Choroid plexus epithelial cell (primary cell): ENCODE data around the gene CNTFR.

ENCODE experiments used
- DNase-seq: peaks from one replicate; pipeline ENCODE4 v3.0.0-alpha.2; 2010; ENCODE audit warnings: low read depth
- H3K4me3 ChIP-seq: 2 replicates; pipeline ENCODE4 v1.5.1; 2011; ENCODE audit warnings: low read depth, mild to moderate bottlenecking, control low read depth, low read length, moderate library complexity
- TF ChIP-seq, protein P1 (sequence below): conservative IDR thresholded peaks from 2 replicates; pipeline ENCODE4 v1.5.1; 2011; ENCODE audit warnings: low read depth, mild to moderate bottlenecking, control low read depth, inconsistent platforms, low read length, moderate library complexity

The CNTFR gene

DNA sequence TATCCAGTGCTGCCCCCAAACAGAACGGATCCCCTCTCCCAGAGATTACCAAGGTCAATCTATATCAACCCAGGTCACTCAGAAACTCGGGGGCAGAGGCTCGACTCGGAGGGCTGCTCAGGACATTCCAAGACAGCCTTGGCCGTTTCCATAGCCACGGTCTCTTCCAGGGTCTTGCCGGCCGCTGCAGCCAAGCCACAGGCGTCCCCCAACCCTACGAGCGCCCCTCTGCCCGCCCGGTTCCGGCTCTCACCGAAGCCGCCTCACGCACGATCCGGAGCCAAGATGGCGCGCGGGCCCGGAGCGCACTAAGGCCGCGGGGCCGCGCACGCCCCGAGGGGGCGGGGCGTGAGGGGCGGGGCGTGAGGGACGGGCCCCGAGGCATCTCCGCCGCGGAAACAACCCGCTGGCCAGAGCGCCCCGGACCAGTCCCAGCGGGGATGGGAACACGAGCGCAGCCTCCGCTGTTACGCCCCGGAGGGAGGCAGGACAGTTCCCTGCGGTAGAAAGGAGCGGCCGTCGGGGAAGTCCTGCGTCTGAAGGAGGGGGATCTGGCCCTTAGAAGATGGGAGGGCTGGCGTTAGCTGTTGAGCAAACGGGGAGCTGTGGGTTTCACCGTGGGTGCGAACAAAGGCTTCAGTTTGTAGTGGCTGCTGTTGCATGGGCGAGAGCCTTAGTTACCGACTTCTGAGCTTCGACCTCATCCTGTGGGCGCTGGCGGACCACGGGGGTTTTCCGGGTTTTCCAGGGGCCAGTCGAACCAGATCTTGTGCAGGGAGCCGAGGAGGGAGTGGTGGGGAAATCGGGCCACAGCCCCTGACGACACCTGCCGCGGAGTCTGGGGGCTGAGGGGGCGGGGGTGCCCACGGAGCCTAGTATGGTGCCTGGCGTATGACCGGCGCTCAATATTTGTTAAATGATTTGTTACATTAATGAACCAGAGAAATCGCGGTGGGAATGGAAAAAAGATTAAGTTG is 22.6 kb upstream of the CNTFR start, which contains the start of gene RPP25L:
Gene RPP25L, minus strand, starts transcription at position 287 of the 977 bp plus-strand sequence. CDS start 801 bp downstream, outside the sequence.
- peak within 1 kb of the TSS; percentile 80 for H3K4me3 ChIP-seq
- TF ChIP-seq, protein P1, sequence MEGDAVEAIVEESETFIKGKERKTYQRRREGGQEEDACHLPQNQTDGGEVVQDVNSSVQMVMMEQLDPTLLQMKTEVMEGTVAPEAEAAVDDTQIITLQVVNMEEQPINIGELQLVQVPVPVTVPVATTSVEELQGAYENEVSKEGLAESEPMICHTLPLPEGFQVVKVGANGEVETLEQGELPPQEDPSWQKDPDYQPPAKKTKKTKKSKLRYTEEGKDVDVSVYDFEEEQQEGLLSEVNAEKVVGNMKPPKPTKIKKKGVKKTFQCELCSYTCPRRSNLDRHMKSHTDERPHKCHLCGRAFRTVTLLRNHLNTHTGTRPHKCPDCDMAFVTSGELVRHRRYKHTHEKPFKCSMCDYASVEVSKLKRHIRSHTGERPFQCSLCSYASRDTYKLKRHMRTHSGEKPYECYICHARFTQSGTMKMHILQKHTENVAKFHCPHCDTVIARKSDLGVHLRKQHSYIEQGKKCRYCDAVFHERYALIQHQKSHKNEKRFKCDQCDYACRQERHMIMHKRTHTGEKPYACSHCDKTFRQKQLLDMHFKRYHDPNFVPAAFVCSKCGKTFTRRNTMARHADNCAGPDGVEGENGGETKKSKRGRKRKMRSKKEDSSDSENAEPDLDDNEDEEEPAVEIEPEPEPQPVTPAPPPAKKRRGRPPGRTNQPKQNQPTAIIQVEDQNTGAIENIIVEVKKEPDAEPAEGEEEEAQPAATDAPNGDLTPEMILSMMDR, result no peak
- peak; percentile 84 for DNase-seq

DNA sequence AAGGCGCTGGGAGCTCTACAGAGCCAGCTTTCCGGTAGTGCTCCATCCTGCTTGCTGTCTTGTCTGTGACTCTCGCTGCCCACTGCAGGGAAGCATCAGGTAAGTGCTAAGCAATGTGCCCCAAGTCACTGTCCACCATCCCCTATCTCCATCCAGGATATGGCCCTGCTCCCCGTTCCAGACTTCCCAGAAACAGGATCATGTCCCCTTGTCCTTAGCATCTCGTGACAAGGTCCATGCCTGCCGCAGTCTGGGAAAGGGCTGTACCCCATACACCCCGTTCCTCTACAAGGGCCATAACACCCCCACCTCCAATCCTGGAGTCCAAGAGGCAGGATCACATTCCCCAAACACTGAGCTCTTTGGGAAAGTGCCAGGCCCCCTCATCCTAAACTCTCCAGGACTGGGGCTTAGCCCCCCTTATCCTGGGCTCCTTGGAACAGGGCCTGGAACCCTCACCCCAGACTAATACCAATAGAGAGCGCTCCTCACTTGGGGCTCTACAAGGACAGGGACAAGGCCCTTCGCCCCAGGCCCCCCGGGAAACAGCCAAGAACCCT is 21.8 kb upstream of the CNTFR start:
- TF ChIP-seq, protein P1, result peak; percentile 3
- no peak for DNase-seq
- peak overlapping the region; percentile 80 for H3K4me3 ChIP-seq

DNA sequence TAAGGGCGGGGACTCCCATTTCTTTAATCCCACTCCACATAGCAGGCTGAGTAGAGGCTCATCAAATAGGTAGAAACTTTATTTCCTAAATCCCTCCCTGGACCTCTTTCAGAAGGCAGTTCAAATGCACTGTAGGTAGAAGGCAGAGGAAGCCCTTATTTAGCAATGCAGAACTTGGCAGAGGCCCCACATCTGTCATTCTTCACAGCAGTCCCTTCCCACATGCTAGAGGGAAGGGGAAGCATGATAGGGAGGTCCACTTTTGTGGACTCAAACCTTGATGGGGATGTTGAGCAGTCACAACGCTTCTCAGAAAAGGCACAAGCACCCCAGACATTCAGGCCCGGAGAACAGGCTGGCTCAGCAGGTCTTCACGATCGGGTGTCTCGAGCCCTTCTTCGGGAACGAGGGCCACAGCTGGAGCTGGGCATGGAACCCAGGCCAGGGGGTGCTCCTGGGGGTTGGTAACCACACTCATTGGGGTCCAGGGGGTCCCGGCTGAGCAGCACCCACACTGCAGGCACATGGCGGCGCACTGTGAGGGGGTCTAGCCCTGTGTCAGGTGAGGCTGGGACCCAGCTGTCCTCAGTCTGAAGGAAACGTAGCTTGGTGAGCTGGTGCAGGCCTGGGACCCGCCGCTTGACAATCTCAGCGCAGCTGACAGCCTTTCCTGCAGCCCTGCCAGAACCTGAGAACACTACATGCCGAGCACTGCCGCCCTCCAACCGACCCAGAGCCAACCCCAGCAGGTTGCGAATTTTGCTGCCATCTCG is 21.1 kb upstream of the CNTFR start:
- DNase-seq, result peak; percentile 47
- peak overlapping the region; percentile 80 for H3K4me3 ChIP-seq
- TF ChIP-seq, protein P1, result no peak

DNA sequence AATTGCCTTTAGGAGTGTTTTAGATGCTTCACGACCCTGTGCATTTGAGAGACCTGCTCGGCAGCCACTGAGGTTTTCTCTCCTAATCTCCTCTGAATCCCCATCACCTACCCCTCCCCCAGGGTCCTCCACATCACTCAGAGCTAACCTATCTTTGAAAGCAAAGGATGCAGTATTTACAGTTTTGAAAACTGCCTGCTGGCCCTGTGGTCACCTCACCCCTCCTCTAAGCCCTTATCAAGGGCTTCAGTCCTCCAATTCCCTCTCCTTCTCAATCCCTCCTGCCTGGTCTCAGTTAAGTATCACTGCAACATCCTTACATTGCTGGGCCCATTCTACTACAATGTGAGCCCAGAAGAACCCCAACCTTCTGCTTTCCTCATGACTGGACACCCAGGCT is 17.8 kb upstream of the CNTFR start:
- no peak overlapping the region for H3K4me3 ChIP-seq
- no peak for DNase-seq
- TF ChIP-seq, protein P1, result no peak

DNA sequence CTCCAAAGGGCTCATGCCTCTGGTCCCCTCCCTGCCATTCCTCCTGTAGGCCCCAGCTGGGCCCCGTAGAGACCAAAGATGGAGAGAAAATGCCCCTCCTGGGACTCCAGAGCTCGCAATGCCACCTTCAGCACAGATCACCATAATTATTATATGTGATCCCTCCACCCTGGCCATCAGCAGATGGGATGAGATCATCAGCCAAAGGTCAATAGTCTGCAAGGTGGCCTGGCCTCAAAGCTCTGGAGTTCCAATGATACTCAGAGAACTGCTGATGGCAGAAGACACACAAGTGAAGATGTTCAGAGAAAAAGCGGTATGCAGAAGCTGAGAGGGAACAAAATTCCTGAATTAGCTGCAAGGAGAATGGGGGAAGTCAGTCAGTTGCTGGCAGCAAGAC is 17.4 kb upstream of the CNTFR start:
- DNase-seq, result no peak
- no peak overlapping the region for H3K4me3 ChIP-seq
- TF ChIP-seq, protein P1, result no peak

DNA sequence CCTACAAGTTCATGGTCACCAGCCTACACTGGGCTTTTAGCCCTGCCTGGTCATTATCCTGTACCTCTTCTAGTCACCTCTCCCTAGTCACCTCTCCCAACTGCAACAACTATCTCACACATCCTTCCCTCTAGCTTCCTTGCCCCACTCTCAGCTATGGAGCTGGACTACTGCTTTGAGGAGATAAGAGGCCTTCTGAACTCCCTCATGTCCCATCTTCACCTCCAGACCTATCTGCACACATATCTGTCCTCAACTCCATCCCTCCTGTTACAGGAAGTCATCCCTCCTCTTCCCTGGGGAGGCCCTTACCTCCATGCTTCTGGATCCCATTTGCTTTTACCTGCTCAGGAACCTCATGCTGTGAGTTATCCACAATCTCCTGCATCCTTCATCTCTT is 16.7 kb upstream of the CNTFR start:
- no peak for DNase-seq
- no peak overlapping the region for H3K4me3 ChIP-seq
- TF ChIP-seq, protein P1, result no peak
